ENCODE results near the gene SYNE3. TPM values are rescaled to one million over a fixed set of nuclear protein-coding genes. Genes with fewer than 3 reads are reported as not detected.

The SYNE3 gene
- total and polyA plus RNA-seq, 10 of the 15 experiments (the other 5 are each of a cell fraction or from before 2014, with no cell fraction given) = 1.4 to 44.1 (median 13.4) TPM

- Histone ChIP-seq H3K36me3 (ENCODE audit: control insufficient read depth in 2 of 2, insufficient read depth in 2 of 2, low read length in 1 of 2) (peaks cover 24 to 28% of the 10 kb centered on the region in 2 experiments), H3K4me1 (ENCODE audit: control insufficient read depth, insufficient read depth, low read length) (peaks cover 21% of the 10 kb centered on the region), H3K9me3 (replicated peaks; ENCODE audit: control insufficient read depth, insufficient read depth, low read length) (no peaks in the 10 kb centered on the region), H3K4me3 (no peak overlapping the region), H3K79me2 (ENCODE audit: control insufficient read depth, insufficient read depth, low read length) (peaks cover 36% of the 10 kb centered on the region), H3K9ac (ENCODE audit: control insufficient read depth, insufficient read depth, low read length) (no peak overlapping the region), H3K27me3 (replicated peaks in 1 of 2; ENCODE audit: control insufficient read depth in 2 of 2, insufficient read depth in 2 of 2, low read length in 1 of 2) (no peaks in the 10 kb centered on the region), H3K4me2 (ENCODE audit: control insufficient read depth, insufficient read depth) (no peak overlapping the region), H2AFZ (ENCODE audit: control insufficient read depth, low read depth, low read length) (no peak overlapping the region), H3K27ac (ENCODE audit: control insufficient read depth, insufficient read depth) (no peak overlapping the region), H4K20me1 (ENCODE audit: control insufficient read depth, insufficient read depth) (no peaks in the 10 kb centered on the region)
- ChIA-PET POLR2A (interaction anchor here (0.9 kb wide), 1 partner anchor 33 kb away, joined by 3 read pairs; no protein-coding TSS in a partner anchor), CTCF (interaction anchor here (2.4 to 3.8 kb wide), 2 partner anchors 34 to 50 kb away, joined by 14 to 20 read pairs; no protein-coding TSS in a partner anchor), SMC1A (ENCODE audit: uncharacterized antibody, unreplicated experiment) (interaction anchor here (1.0 to 4.5 kb wide), 2 partner anchors 14 to 36 kb away, joined by 3 to 30 read pairs; no protein-coding TSS in a partner anchor), RAD21 (ENCODE audit: unreplicated experiment) (interaction anchor here (3.4 kb wide), 1 partner anchor 38 kb away, joined by 25 read pairs; the partner anchor contains the start of gene SYNE3)
- no TSS peak for BruUV-seq (replicated peaks)
- ATAC-seq (no peak), FAIRE-seq (no peak), DNase-seq (ENCODE audit: low read depth, low spot score) (no peak)
- WGBS (ENCODE audit: insufficient coverage, insufficient replicate concordance, low lambda C conversion rate, missing lambda C conversion rate) = 92% methylated on average over 15 of the region's 17 CpGs
- intact Hi-C loops (cut with micrococcal nuclease; ENCODE audit: unreplicated experiment) (no loop called here), in situ Hi-C loops (cut with MboI) (no loop called here)
- TF ChIP-seq JUNB (IDR thresholded peaks at IDR 0.05) = no peak
- no peak for TF ChIP-seq NBN (IDR thresholded peaks at IDR 0.05)
- TF ChIP-seq ZNF207 (IDR thresholded peaks at IDR 0.05; ENCODE audit: borderline replicate concordance) = no peak
Measured at GRCh38 chr14:95477411-95478269, 38.8 kb downstream of the SYNE3 start.

- BruUV-seq (replicated peaks) = no TSS peak
- TF ChIP-seq HSF1 (IDR thresholded peaks at IDR 0.05; ENCODE audit: low read depth, low read length) (no peak), IRF4 (IDR thresholded peaks at IDR 0.05; ENCODE audit: low read depth, low read length) (no peak), RAD51 (IDR thresholded peaks at IDR 0.05) (no peak), POLR2AphosphoS5 (IDR thresholded peaks at IDR 0.05; ENCODE audit: low read length) (no peak), PML (IDR thresholded peaks at IDR 0.05; ENCODE audit: low read length) (no peak), ZNF217 (IDR thresholded peaks at IDR 0.05) (no peak), TCF7 (IDR thresholded peaks at IDR 0.05; ENCODE audit: borderline replicate concordance) (no peak), ZZZ3 (IDR thresholded peaks at IDR 0.05; ENCODE audit: control insufficient read depth, insufficient read length, low read depth) (no peak), SMC3 (IDR thresholded peaks at IDR 0.05; ENCODE audit: borderline replicate concordance, low read length) (no peak)
- TF ChIP-seq, protein P1, sequence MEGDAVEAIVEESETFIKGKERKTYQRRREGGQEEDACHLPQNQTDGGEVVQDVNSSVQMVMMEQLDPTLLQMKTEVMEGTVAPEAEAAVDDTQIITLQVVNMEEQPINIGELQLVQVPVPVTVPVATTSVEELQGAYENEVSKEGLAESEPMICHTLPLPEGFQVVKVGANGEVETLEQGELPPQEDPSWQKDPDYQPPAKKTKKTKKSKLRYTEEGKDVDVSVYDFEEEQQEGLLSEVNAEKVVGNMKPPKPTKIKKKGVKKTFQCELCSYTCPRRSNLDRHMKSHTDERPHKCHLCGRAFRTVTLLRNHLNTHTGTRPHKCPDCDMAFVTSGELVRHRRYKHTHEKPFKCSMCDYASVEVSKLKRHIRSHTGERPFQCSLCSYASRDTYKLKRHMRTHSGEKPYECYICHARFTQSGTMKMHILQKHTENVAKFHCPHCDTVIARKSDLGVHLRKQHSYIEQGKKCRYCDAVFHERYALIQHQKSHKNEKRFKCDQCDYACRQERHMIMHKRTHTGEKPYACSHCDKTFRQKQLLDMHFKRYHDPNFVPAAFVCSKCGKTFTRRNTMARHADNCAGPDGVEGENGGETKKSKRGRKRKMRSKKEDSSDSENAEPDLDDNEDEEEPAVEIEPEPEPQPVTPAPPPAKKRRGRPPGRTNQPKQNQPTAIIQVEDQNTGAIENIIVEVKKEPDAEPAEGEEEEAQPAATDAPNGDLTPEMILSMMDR (IDR thresholded peaks at IDR 0.05 in 2 of 3, conservative IDR thresholded peaks at IDR 0.05 in 1 of 3; ENCODE audit: control insufficient read depth in 2 of 3, extremely low read depth in 1 of 3, insufficient read depth in 1 of 3, low read depth in 3 of 3, low read length in 3 of 3) = no peak
- ATAC-seq (no peak), DNase-seq (ENCODE audit: low read depth, low spot score) (no peak), FAIRE-seq (no peak)
- intact Hi-C loops (cut with micrococcal nuclease; ENCODE audit: unreplicated experiment) = no loop called here
- Histone ChIP-seq H4K20me1 (ENCODE audit: control insufficient read depth, insufficient read depth) (no peaks in the 10 kb centered on the region), H3K27me3 (replicated peaks in 1 of 2; ENCODE audit: control insufficient read depth in 2 of 2, insufficient read depth in 2 of 2, low read length in 1 of 2) (no peaks in the 10 kb centered on the region), H3K36me3 (ENCODE audit: control insufficient read depth in 2 of 2, insufficient read depth in 2 of 2, low read length in 1 of 2) (peaks cover 28 to 33% of the 10 kb centered on the region in 2 experiments), H2AFZ (ENCODE audit: control insufficient read depth, low read depth, low read length) (no peak overlapping the region), H3K27ac (ENCODE audit: control insufficient read depth, insufficient read depth) (no peak overlapping the region), H3K4me2 (ENCODE audit: control insufficient read depth, insufficient read depth) (no peak overlapping the region), H3K9me3 (replicated peaks; ENCODE audit: control insufficient read depth, insufficient read depth, low read length) (no peaks in the 10 kb centered on the region), H3K79me2 (ENCODE audit: control insufficient read depth, insufficient read depth, low read length) (peaks cover 35% of the 10 kb centered on the region), H3K9ac (ENCODE audit: control insufficient read depth, insufficient read depth, low read length) (no peak overlapping the region), H3K4me3 (no peak overlapping the region), H3K4me1 (ENCODE audit: control insufficient read depth, insufficient read depth, low read length) (peaks cover 21% of the 10 kb centered on the region)
- in situ Hi-C loops (cut with MboI) = no loop called here
- RAD21 ChIA-PET (ENCODE audit: unreplicated experiment) = no interaction called here
- POLR2A ChIA-PET = no interaction called here
- SMC1A ChIA-PET (ENCODE audit: uncharacterized antibody, unreplicated experiment) = no interaction called here
- CTCF ChIA-PET = no interaction called here
- WGBS (ENCODE audit: insufficient coverage, insufficient replicate concordance, low lambda C conversion rate, missing lambda C conversion rate) = 100% methylated on average over 1 of the region's 1 CpG
Measured at GRCh38 chr14:95476747-95477146, 39.7 kb downstream of the SYNE3 start.

All from GM12878 (cell line).